HCT116 (cell line): ENCODE results near the gene KIR3DL1.

ENCODE experiments used
- POLR2A ChIP-seq: IDR thresholded peaks from 2 replicates; pipeline ENCODE4 v1.7.0; 2011; ENCODE audit warnings: borderline replicate concordance; ENCODE audit not compliant: insufficient read depth, insufficient read length; ENCODE audit errors: extremely low read depth
- POLR2AphosphoS5 ChIP-seq: IDR thresholded peaks from 2 replicates; pipeline ENCODE4 v1.6.1; 2011; ENCODE audit warnings: mild to moderate bottlenecking, low read depth, low read length, moderate library complexity
- ZBTB33 ChIP-seq: IDR thresholded peaks from 2 replicates; pipeline ENCODE4 v1.6.1; 2011; ENCODE audit warnings: mild to moderate bottlenecking, low read length, moderate library complexity; ENCODE audit not compliant: insufficient replicate concordance; ENCODE audit errors: extremely low read depth

- TF ChIP-seq POLR2AphosphoS5 (no peak), ZBTB33 (no peak), POLR2A (no peak)
These were observed 57.7 kb downstream of the KIR3DL1 start, which contains the start of gene FCAR for GRCh38 chr19:54873990-54874389.
